Stimulated activated CD8-positive, alpha-beta memory T cell treated with anti-CD3 and anti-CD28 coated beads, Interleukin-4, amount 100 ng/mL, for 4 hours (primary cell): ENCODE data around the gene TRAPPC8.
"Not testable (repeated sequence)": the region's sequence is repeated elsewhere in the genome, so short reads cannot be mapped to it uniquely, and the experiment has no call there.

Source experiments
- DNase-seq, 2 donors: peaks; one replicate each; pipeline ENCODE4 v3.0.0-alpha.2; 2020; ENCODE audit warnings: low read depth in 2 of 2, low spot score in 1 of 2

Gene TRAPPC8, protein sequence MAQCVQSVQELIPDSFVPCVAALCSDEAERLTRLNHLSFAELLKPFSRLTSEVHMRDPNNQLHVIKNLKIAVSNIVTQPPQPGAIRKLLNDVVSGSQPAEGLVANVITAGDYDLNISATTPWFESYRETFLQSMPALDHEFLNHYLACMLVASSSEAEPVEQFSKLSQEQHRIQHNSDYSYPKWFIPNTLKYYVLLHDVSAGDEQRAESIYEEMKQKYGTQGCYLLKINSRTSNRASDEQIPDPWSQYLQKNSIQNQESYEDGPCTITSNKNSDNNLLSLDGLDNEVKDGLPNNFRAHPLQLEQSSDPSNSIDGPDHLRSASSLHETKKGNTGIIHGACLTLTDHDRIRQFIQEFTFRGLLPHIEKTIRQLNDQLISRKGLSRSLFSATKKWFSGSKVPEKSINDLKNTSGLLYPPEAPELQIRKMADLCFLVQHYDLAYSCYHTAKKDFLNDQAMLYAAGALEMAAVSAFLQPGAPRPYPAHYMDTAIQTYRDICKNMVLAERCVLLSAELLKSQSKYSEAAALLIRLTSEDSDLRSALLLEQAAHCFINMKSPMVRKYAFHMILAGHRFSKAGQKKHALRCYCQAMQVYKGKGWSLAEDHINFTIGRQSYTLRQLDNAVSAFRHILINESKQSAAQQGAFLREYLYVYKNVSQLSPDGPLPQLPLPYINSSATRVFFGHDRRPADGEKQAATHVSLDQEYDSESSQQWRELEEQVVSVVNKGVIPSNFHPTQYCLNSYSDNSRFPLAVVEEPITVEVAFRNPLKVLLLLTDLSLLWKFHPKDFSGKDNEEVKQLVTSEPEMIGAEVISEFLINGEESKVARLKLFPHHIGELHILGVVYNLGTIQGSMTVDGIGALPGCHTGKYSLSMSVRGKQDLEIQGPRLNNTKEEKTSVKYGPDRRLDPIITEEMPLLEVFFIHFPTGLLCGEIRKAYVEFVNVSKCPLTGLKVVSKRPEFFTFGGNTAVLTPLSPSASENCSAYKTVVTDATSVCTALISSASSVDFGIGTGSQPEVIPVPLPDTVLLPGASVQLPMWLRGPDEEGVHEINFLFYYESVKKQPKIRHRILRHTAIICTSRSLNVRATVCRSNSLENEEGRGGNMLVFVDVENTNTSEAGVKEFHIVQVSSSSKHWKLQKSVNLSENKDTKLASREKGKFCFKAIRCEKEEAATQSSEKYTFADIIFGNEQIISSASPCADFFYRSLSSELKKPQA (N-terminal part only)

GRCh38 chr18:31942999-31943877 lies at the start of gene TRAPPC8:
TRAPPC8 (minus strand) TSS chr18:31943128; CDS start chr18:31942764, 364 bp downstream.
- peak; percentile 69 to 77 for DNase-seq

DNA sequence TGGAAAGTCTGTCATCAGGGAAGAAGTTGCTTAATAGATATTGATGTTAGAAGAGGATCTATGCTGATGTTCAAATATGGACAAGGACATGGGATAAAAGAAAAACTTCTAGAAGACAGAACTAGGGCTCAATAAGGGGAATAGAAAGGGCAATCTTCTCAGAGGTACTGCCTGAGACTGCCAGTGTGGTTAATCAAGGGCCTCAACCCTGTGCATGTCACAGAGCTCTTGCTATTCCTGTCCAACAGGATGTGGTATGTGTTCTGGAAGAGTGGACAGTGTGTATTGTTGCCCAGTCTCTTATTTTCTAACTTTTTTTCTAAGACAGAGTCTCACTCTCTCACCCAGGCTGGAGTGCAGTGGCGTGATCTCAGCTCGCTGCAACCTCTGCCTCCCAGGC lies 47.9 kb upstream of the TRAPPC8 start:
- no peak for DNase-seq

- DNase-seq, result no peak
These were observed 41.0 kb upstream of the TRAPPC8 start for GRCh38 chr18:31983976-31984375.

- DNase-seq, result no peak
These were observed 40.1 kb upstream of the TRAPPC8 start for GRCh38 chr18:31983020-31983419.

GRCh38 chr18:31980863-31981262 lies 37.9 kb upstream of the TRAPPC8 start:
- DNase-seq, result no peak

DNA sequence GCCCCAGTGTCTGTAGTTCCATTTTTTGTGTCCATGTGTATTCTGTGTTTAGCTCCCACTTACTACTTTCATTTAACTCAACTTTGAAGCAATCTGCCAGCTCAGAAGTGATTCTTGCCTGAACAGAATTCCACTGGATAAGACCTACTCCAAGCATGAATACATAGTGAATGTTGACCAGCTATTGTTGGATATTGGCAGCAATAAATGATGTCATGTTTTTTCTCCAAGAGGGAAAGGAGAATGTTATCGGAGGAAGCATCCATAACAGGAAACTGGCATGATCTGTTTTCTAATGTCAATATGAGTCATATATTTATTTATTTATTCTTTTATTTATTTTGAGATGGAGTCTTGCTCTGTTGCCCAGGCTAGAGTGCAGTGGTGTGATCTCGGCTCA lies 36.8 kb upstream of the TRAPPC8 start:
- DNase-seq, result no peak

GRCh38 chr18:31978616-31979015 lies 35.7 kb upstream of the TRAPPC8 start:
- DNase-seq, result no peak

- no peak for DNase-seq
These were observed 34.4 kb upstream of the TRAPPC8 start for GRCh38 chr18:31977270-31977872.

GRCh38 chr18:31976242-31976641 lies 33.3 kb upstream of the TRAPPC8 start:
- DNase-seq, result no peak

- no peak for DNase-seq
These were observed 31.1 kb upstream of the TRAPPC8 start for GRCh38 chr18:31973929-31974546.

GRCh38 chr18:31970617-31971016 lies 27.7 kb upstream of the TRAPPC8 start:
- DNase-seq, result no peak

DNA sequence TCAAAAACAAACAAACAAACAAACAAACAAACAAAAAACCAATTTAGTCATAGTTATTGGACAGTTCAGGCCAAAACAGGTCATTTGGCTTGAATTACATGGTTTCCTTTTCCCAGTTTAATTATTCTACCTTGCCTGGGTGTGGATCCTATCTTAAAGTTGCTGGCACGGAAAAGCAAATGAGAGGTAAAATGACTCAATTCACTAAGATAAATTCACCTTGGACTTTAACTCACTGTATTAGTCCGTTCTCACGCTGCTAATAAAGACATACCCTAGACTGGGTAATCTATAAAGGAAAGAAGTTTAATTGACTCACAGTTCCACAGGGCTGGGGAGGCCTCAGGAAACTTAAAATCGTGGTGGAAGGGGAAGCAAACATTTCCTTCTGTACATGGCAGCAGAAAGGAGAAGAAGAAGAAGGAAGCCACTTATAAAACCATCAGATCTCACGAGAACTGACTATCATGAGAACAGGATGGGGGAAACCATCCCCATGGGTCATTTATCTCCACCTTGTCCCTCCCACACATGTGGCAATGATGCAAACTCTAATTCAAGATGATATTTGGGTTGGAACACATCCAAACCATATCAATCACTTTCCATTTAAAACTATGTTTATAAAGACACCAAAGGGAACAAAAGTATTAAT lies 22.5 kb upstream of the TRAPPC8 start:
- DNase-seq, result no peak

GRCh38 chr18:31957728-31958127 lies 14.8 kb upstream of the TRAPPC8 start:
- no peak for DNase-seq

GRCh38 chr18:31954349-31954748 lies 11.4 kb upstream of the TRAPPC8 start:
- no peak for DNase-seq

DNA sequence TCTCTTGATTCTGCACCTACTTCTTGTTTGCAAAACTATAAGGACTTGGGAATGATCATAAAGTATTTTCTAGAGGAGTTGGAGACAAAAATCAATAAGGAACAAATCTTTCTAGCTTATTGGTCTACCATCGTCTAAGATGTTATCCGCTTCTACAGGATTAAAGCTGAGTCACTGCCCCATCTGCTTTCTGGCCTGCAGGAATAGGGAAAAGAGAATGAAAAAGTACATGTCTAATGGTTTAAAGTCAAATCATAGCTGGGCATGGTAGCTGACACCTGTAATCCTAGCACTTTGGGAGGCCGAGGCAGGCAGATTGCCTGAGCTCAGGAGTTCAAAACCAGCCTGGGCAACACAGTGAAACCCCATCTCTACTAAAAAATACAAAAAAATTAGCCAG lies 10.8 kb upstream of the TRAPPC8 start:
- not testable (repeated sequence) for DNase-seq

- no peak for DNase-seq
These were observed 9.3 kb upstream of the TRAPPC8 start for GRCh38 chr18:31952223-31952622.

DNA sequence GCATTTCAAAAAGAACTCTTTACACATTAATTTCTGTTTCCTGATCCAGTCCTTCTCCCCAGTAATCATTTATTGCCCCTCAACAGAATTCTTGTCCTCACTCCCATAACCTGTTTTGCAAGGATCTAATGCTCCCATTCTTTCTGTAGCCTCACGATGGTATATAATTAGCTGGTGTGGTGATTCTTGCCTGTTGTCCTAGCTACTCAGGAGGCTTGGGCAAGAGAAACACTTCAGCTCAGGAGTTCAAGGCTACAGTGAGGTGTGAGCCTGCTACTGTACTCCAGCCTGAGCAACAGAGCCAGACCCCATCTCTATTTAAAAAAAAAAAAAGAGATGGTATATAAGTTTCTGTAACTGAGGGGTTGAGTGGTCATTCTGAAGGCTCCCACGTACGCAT lies 7.7 kb upstream of the TRAPPC8 start:
- DNase-seq, result no peak

DNA sequence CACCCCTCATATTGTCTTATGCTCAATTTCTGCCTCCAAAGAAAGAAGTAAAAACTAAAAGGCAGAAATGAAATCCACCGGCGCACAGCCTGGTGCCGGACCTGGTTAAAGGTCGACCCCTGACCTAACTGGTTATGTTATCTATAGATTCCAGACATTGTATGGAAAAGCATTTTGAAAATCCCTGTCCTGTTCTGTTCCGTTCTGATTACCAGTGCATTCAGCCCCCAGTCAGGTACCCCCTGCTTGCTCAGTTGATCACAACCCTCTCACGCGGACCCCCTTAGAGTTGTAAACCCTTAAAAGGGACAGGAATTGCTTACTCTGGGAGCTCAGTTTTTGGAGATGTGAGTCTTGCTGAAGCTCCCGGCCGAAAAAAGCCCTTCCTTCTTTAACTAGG lies 5.4 kb upstream of the TRAPPC8 start:
- DNase-seq, result not testable (repeated sequence)
